Activated CD8-positive, alpha-beta memory T cell treated with anti-CD3 and anti-CD28 coated beads, Interleukin-2, amount 50 U/mL, for 1 hour (primary cell): ENCODE measurements around the gene ERO1B.
"Not testable (repeated sequence)": the region's sequence is repeated elsewhere in the genome, so short reads cannot be mapped to it uniquely, and the experiment has no call there.

Experiments
- DNase-seq: peaks from one replicate; pipeline ENCODE4 v3.0.0-alpha.2; 2020; ENCODE audit errors: extremely low read depth

The ERO1B gene

GRCh38 chr1:236251587-236251986, 30.2 kb downstream of the ERO1B start:
- DNase-seq = no peak

DNA sequence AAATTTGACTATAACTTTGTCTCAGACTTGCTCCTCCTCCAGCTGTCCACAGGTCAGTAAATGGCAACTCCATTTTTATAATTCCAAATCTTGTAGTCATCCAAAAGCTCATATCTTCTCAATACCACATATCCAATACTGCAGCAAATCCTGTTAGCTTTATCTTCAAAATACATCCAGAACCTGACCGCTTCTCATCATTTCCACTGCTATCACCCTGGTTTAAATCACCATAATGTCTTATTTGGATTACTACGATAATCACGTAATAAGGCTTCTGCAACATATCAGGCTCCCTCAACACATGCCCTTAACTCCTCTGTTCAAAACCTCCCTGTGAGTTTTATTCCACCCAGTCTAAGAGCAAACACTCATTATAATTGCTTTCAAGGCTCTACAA, 34.5 kb downstream of the ERO1B start:
- no peak for DNase-seq

GRCh38 chr1:236242568-236242967, 39.2 kb downstream of the ERO1B start:
- DNase-seq = no peak

GRCh38 chr1:236240675-236241074, 41.1 kb downstream of the ERO1B start:
- DNase-seq = no peak

- no peak for DNase-seq
Observed at GRCh38 chr1:236239092-236239585, 42.6 kb downstream of the ERO1B start.

DNA sequence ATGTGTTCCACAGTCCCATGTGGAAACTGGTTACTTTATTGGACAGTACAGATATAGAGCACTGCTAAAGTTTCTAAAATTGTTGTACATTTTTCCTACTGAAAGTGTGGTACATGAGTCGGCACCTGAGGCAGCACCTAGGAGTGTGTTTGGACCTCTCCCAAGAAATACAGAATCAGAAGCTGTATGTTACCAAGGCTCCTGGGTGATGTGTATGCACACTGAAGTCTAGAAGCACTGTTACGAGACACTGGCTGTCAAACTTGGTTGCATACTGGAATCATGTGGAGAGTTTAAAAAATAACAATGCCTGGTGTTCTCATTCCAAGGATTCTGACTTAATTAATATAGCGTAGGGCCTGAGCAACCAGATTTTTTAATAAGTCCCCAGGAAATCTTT, 46.6 kb downstream of the ERO1B start:
- DNase-seq = no peak

DNA sequence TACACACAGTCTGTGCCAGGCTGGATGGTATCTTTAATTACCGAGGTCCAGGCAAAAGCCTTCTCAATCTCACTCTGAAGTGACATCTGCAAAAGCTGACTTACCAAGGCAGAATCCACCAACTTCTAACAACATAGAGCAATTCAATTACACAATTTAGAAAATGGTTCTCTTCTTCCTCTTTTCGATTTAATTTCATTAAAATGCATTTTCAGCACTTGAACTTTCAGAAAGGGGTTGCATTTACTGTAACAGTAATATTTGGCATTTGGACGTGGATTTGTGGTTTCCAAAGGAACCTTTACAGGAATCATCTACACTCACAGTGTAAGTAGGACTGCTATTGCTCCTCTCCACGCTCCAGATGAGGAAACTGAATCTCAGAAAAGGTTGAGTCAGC, 53.3 kb downstream of the ERO1B start:
- no peak for DNase-seq

GRCh38 chr1:236222632-236223031, 59.1 kb downstream of the ERO1B start:
- no peak for DNase-seq

DNA sequence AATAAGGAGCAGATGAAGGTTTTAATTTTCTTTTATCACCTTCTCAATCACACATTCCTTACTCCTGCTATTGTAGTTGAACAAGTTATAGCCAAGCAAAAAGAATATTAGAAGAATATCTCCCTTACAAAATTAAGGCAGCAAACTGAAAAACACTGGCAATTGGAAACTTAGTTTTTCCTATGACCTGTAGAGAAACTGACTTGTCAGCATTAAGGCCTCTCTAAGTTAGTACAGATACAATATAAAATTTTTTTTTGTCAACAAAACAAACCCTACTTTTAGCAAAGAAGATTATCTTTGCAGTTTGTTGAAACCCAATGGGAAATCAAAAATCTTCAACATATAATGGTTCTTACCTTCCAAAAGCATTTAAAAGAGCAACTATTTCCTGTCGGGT, 61.3 kb downstream of the ERO1B start:
- DNase-seq = no peak

GRCh38 chr1:236214761-236215160, 67.0 kb downstream of the ERO1B start:
- no peak for DNase-seq

GRCh38 chr1:236213534-236213933, 68.2 kb downstream of the ERO1B start:
- no peak for DNase-seq

GRCh38 chr1:236211815-236212214, 69.9 kb downstream of the ERO1B start:
- DNase-seq = no peak

DNA sequence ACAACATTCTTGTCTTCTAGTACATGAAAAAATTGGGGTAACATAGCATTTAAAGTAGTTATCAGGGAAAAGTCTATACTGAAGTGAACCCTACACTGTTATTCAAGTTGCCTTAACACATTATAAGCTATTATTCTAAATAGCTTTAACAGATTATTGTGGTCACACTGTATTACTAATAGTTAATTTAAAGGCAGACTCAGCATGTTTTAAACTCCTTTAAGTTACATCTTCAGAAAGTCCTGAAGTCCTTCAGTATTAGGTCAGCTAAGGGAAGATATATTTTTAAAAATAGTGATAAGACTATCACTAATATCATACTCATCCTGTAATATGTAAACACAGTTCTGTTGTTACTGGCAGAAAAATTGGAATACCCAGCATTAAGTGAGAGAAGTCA, 72.0 kb downstream of the ERO1B start:
- DNase-seq = no peak

GRCh38 chr1:236209185-236209584, 72.6 kb downstream of the ERO1B start:
- no peak for DNase-seq

DNA sequence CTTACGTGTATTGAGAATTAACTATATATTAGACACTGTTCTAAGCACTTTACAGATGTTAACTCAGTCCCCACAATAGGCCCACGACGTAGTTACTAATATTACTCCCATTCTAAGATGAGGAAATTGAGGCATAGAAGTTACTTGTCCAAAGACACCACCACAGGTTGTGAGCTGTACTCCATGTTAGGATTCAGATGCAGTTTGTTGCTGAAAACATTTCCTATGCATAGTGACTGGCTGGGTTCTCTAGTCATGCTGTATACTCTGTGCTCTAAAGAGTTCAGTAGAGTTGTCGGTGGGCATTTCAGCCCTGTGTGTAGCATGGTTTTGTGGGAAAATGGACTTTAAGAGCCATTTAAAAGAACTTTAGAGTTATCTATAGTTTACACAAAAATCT, 74.2 kb downstream of the ERO1B start:
- DNase-seq = no peak

- DNase-seq = no peak
Observed at GRCh38 chr1:236207121-236207520, 74.6 kb downstream of the ERO1B start.

- no peak for DNase-seq
Observed at GRCh38 chr1:236206548-236206947, 75.2 kb downstream of the ERO1B start.

GRCh38 chr1:236204656-236205055, 77.1 kb downstream of the ERO1B start:
- no peak for DNase-seq

DNA sequence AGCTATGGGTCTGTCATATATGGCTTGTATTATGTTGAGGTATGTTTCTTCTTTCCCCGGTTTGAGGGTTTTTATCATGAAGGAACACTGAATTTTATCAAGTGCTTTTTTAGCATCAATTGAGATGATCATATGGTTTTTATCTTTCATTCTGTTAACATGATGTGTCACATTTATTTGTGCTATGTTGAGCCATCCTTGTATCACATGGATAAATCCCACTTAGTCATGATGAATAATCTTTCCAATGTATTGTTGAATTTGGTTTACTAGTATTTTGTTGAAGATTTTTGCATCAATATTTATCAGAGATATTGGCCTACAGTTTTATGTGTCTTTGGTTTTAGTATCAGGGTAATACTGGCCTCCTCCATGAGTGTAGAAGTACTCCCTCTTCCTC, 77.7 kb downstream of the ERO1B start:
- DNase-seq = no peak

DNA sequence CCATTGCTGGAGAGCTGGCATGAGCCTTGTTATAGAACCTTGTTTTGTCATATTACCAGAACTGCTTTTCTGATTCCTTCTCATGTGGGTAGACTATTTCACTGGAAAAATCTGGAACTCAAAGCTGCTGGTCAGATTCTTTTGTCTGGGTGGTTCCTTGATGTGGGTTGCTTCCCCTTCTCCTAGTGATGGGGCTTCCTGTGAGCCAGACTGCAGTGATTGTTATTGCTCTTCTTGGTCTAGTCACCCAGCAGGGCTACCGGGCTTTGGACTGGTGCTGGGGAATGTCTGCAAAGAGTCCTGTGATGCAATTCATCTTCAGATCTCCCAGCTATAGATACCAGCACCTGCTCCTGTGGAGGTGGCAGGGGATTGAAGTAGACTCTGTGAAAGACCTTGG, 80.0 kb downstream of the ERO1B start:
- DNase-seq = no peak

DNA sequence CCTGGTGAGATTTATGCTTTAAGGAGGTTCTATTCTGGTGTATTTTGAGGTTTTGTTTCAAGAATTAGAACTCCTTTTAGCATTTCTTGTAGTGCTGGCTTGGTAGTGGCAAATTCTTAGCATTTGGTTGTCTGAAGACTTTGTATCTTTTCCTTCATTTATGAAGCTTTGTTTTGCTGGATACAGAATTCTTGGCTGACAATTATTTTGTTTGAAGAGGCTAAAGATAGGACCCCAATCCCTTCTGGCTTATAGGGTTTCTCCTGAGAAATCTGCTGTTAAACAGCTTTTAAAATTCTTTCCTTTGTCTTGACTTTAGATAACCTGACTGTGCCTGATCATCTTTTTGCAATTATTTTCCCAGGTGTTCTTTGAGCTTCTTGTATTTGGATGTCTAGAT, 80.8 kb downstream of the ERO1B start:
- no peak for DNase-seq

- no peak for DNase-seq
Observed at GRCh38 chr1:236193184-236193583, 88.6 kb downstream of the ERO1B start.

- not testable (repeated sequence) for DNase-seq
Observed at GRCh38 chr1:236188084-236188483, 93.7 kb downstream of the ERO1B start.

GRCh38 chr1:236186471-236186870, 95.3 kb downstream of the ERO1B start:
- DNase-seq = not testable (repeated sequence)

- DNase-seq = no peak
Observed at GRCh38 chr1:236185687-236186086, 96.1 kb downstream of the ERO1B start.
